GM10248 (cell line): Measurements from ENCODE around the gene RAD51B.
A peak's percentile ranks its signal among the peaks of the same experiment; 100 is the strongest.

Experiments used
- CTCF ChIA-PET: fragments of 300-600 bp; sonication (Branson Sonifier 250); formaldehyde crosslinking; extraction: SDS; loops from one replicate; lab custom pipeline; 2021; ENCODE audit warnings: antibody characterized with exemption; lab: Yijun Ruan, JAX
- POLR2A ChIA-PET: fragments of 350-650 bp; sonication (Branson Sonifier 250); formaldehyde crosslinking; extraction: SDS; loops from one replicate; lab custom pipeline; 2020; ENCODE audit warnings: antibody characterized with exemption; lab: Yijun Ruan, JAX
- DNase-seq: peaks from one replicate; pipeline ENCODE4 v3.0.0; 2012; ENCODE audit errors: extremely low spot score
- TF ChIP-seq, protein P1 (sequence below): IDR thresholded peaks from 2 replicates; pipeline ENCODE4 v1.5.1; 2012; ENCODE audit warnings: mild to moderate bottlenecking, low read depth; ENCODE audit errors: extremely low read depth, missing control alignments, control extremely low read depth

The RAD51B gene

DNA sequence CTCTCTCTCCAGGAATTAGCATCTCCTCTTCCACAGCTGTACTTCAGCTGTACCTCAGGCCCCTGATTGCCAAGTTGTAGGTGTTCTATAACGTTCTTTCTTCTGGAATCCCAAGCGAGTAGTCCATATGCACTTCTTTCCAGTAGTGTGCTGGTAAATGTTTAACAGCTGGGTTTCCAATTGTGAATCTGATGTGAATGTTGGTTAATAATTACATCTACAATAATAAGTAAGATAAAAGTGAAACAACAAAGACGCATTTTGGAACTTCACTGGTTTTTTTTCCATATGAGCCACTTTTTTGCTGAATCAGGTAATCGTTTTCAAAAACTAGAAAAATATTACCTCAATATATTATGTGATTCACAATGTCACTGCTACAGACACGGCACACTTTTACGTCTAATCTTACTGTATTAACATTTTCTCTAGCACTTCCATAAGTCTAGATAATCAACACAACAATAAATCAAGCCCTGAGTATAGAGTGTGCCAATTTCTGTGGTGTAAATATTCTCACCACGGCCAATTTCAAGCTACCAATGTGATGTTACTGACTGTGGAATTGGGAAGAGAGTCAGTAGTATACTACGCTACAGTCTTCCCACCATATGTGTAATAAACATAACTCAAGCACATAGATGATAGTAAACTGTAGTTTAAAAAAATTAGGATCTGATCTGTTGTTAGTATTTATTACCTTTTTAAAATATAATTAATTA is 860.3 kb downstream of the RAD51B start:
- no peak for DNase-seq
- ChIA-PET CTCF (interaction anchor here (0.9 to 3.7 kb wide), 2 partner anchors 15 to 18 kb away, joined by 3 to 16 read pairs; no protein-coding TSS in a partner anchor), POLR2A (no interaction called here)
- TF ChIP-seq, protein P1, sequence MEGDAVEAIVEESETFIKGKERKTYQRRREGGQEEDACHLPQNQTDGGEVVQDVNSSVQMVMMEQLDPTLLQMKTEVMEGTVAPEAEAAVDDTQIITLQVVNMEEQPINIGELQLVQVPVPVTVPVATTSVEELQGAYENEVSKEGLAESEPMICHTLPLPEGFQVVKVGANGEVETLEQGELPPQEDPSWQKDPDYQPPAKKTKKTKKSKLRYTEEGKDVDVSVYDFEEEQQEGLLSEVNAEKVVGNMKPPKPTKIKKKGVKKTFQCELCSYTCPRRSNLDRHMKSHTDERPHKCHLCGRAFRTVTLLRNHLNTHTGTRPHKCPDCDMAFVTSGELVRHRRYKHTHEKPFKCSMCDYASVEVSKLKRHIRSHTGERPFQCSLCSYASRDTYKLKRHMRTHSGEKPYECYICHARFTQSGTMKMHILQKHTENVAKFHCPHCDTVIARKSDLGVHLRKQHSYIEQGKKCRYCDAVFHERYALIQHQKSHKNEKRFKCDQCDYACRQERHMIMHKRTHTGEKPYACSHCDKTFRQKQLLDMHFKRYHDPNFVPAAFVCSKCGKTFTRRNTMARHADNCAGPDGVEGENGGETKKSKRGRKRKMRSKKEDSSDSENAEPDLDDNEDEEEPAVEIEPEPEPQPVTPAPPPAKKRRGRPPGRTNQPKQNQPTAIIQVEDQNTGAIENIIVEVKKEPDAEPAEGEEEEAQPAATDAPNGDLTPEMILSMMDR, result no peak

DNA sequence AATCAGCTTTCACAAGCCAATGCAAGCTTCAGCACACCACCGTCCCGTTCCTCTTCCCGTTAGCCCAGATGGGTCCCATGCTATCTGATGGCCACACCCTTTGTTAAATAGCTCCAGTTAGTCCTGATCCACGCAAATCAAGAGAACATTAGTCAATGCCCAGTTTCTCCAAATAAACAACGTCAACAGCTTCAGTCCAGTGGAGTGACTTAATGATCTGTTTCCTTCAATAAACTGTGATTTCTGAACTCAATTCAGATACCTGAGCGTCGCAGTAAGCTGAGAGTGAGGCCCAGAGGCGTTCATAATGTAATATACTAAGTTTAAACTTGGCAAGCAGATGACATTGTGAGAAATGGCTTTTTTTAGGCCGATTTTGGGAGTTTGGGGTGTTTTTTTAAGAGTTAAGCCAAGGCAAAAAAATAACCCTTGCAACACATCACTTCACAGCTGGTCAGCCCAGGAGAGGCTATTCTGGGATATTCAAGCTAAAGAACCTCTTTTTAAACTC is 861.0 kb downstream of the RAD51B start:
- ChIA-PET POLR2A (no interaction called here), CTCF (interaction anchor here (0.9 to 3.7 kb wide), 2 partner anchors 16 to 18 kb away, joined by 3 to 16 read pairs; no protein-coding TSS in a partner anchor)
- TF ChIP-seq, protein P1, result no peak
- DNase-seq, result no peak

DNA sequence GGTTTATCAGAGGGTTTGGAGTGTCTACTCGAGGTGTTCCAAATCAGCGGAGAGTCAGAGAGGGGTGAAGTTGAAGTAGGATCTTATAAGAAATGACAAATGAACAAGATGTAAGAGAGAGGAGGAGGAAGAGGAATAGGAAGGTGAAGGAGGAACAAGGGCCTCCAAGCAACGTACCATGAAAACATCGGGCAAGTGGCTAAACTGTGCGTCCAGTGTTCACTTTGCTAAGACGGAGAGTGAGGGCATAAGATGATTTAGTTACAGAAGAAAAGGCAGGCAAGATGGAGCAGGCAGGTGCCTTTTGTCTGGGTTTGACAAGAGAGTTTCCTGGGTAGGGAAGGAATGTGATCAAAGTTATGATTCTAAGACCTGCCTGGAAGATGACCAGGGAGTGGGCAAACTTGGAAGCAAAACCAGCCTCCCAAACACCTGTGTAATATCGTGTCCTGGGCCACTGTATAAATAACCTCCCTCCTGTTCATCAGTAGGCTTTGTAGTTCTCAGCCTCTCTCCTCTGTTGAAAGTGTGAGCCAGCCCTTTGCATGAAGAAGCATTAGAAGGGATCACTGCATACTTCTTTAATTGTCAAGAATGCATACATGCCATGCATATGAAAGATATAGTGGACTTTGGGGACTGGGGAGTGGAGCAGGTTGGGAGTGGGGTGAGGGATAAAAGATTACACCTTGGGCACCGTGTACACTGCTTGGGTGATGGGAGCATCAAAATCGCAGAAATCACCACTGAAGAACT is 861.9 kb downstream of the RAD51B start:
- DNase-seq, result no peak
- POLR2A ChIA-PET, result no interaction called here
- TF ChIP-seq, protein P1, result no peak
- CTCF ChIA-PET, result interaction anchor here (3.7 to 4.9 kb wide), 2 partner anchors 13 to 17 kb away, joined by 16 to 18 read pairs; no protein-coding TSS in a partner anchor

DNA sequence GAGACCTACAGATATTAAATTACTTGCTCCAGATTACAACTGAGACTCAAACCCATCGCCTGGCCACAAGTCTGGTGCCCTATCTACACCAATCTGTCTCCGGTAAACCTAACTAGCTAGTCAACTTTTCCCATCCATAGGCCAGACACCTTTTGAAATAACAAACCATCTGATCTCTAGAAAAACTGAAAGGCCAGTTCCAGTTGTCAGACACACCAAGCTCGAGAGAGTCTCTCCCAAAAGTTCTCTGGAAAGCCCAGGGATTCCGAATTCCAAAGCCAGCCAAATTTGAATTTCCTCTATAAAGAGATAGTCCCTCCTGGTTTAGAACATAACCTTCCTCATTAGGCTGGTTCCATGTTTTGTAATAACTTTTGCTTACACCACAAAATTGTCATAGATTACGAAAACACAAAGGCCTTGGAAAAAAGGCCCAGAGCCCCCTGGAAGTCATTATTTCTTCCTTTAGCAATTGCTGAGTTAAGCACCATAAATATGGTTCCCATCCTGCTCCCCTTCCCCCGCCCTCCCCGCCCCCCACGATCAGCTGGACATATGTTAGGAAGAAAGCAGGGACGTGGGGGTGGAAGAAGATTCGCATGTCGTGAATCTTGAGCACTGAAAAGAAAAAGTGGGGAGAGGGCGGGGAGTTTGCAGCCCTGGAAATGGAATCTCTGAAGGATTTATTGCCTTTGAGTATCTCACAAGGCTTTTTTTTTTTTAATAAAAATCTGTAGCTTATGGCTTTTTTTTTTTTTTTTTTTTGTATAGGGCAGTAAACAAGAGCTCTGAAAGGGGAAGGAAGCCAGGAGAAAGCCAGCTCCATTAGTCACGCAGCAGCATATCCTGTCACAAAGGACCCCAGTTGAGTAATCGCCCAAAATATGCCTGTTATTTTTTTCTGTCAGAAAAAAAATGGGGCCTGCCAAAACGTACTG is 862.9 kb downstream of the RAD51B start:
- TF ChIP-seq, protein P1, result no peak
- ChIA-PET POLR2A (interaction anchor here (0.6 to 1.0 kb wide), 3 partner anchors 13 to 300 kb away, joined by 3 to 5 read pairs (median 3); no protein-coding TSS in a partner anchor), CTCF (interaction anchor here (1.1 to 4.9 kb wide), 3 partner anchors 12 to 107 kb away, joined by 3 to 18 read pairs (median 3); no protein-coding TSS in a partner anchor)
- DNase-seq, result peak; percentile 53

DNA sequence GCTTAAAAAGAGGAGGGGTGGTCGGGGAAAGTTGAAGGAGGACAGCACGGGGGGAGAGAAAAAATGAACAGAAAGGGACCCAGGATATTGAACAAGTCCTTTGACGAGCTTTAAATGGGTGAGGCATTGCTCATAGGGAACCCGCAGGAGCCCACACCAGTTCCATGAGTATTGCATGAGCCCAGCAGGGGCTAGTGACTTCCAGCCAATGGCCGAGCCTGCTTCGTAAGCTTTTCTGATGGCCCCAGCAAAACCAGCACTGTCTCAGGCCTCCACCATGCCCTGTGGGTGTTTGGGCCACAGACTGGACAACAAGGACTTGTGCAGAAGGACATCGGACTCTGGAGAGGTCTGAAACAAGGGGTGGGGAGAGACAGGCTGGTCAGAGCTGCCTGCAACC is 863.7 kb downstream of the RAD51B start:
- ChIA-PET POLR2A (interaction anchor here (0.6 to 1.0 kb wide), 2 partner anchors 12 to 104 kb away, joined by 3 read pairs; no protein-coding TSS in a partner anchor), CTCF (interaction anchor here (1.1 to 4.9 kb wide), 3 partner anchors 11 to 106 kb away, joined by 3 to 18 read pairs (median 3); no protein-coding TSS in a partner anchor)
- TF ChIP-seq, protein P1, result no peak
- no peak for DNase-seq
